Peyer's patch (tissue), 4 donors: ENCODE results near the gene TOMM20.
A peak's percentile ranks its signal among the peaks of the same experiment; 100 is the strongest.

Source experiments
- POLR2A ChIP-seq, 2 donors: fragments of 450-650 bp; IDR thresholded peaks; one replicate each; pipeline ENCODE4 v1.5.1; 2017; ENCODE audit warnings: antibody characterized with exemption in 2 of 2, mild to moderate bottlenecking in 2 of 2, moderate library complexity in 2 of 2
- TF ChIP-seq, protein P1 (sequence below), 6 experiments: fragments of 450-650 bp in 4 of 6; fragments of 200-600 bp in 2 of 6; sonication (generic) in 1 of 6; IDR thresholded peaks; one replicate each; pipeline ENCODE4 v1.5.1; 2017 to 2019; ENCODE audit warnings: antibody characterized with exemption in 6 of 6, mild to moderate bottlenecking in 3 of 6, moderate library complexity in 1 of 6

DNA sequence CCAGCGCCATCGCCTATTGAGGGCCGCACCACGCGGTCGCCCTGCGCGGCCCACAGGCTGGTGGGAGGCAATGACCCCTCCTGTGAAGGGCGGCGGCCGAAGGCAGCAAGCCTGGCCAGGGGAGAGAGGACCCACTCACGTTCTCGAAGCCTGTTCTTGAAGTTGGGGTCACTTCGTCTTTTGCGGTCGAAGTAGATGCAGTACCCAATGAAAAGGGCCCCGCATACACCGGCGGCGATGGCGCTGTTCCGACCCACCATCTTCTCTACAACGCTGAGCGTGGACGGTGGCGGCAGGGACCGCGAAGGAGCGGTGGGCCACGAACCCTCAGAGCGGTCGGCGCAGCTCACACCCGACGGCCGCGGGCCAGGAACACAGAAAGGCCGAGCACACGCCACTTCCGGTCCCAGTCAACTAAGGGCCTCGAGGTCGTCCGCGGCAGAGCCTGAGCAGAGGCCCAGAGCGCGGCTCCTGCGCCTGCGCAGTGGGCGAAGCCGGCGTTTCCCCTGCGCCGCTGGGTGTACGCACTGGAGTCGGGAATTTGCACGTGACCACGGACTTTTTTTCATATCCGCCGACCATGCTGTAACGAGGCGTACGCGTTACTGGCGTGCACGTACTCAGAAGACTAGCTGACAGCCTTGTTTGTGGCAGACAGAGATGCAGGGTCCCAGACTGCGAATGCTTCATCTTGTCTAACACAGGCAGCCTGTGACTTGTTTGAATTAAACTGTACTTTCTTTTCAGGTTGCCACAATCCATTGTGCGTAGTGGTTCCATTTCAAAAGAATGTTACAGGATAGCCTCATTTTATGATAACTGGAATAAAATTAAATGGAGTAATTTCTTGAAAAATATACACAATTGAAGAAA lies at the start of gene TOMM20:
- TF ChIP-seq, protein P1, sequence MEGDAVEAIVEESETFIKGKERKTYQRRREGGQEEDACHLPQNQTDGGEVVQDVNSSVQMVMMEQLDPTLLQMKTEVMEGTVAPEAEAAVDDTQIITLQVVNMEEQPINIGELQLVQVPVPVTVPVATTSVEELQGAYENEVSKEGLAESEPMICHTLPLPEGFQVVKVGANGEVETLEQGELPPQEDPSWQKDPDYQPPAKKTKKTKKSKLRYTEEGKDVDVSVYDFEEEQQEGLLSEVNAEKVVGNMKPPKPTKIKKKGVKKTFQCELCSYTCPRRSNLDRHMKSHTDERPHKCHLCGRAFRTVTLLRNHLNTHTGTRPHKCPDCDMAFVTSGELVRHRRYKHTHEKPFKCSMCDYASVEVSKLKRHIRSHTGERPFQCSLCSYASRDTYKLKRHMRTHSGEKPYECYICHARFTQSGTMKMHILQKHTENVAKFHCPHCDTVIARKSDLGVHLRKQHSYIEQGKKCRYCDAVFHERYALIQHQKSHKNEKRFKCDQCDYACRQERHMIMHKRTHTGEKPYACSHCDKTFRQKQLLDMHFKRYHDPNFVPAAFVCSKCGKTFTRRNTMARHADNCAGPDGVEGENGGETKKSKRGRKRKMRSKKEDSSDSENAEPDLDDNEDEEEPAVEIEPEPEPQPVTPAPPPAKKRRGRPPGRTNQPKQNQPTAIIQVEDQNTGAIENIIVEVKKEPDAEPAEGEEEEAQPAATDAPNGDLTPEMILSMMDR (IDR thresholded peaks at IDR 0.05) = peak in 1 of 6 experiments; percentile 31
- TF ChIP-seq POLR2A (IDR thresholded peaks at IDR 0.05) = peak; percentile 72 to 81
